Omental fat pad (tissue), 4 donors: Measurements from ENCODE around the gene KCNK6. TPM values are rescaled to one million over a fixed set of nuclear protein-coding genes. Genes with fewer than 3 reads are reported as not detected.
A peak's percentile ranks its signal among the peaks of the same experiment; 100 is the strongest.

Experiments used
- ATAC-seq: fragments of 150-250 bp; one replicate; pipeline ENCODE4 v1.9.1; 2016; ENCODE audit warnings: mild to moderate bottlenecking, moderate library complexity; ENCODE audit not compliant: low FRiP score
- DNase-seq: peaks from one replicate; pipeline ENCODE4 v3.0.0-alpha.2; 2019; ENCODE audit warnings: low spot score
- total RNA-seq, 4 donors: library from RNA; depleted of rRNA; stranded (reverse); fragments of >200 nt; gene quantifications; one replicate each; pipeline ENCODE4 v1.1.0, GENCODE V29; 2016
- TF ChIP-seq, protein P1 (sequence below), 3 donors: fragments of 450-650 bp; IDR thresholded peaks; one replicate each; pipeline ENCODE4 v1.5.1; 2016 to 2017; ENCODE audit warnings: antibody characterized with exemption in 3 of 3, mild to moderate bottlenecking in 3 of 3, moderate library complexity in 2 of 3

KCNK6 gene
- total RNA-seq, 4 donors from 2014 or later: 4.1 to 11.4 (median 7.2) TPM

DNA sequence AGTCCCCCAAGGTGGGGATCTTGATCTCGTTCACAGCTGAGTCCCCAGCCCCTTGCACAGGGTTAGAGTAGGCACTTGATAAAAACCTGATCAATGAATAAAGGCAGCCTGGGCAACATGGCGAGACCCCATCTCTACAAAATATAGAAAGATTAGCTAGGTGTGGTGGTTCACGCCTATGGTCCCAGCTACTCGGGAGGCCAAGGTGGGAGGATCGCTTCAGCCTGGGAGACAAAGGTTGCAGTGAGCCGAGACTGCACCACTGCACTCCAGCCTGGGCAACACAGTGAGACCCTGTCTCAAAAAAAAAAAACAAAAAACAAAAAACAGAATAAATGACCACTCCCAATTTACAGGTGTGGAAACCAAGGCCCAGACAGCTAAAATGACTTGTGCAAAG, 8.7 kb upstream of the KCNK6 start:
- ATAC-seq (no peak), DNase-seq (no peak)

DNA sequence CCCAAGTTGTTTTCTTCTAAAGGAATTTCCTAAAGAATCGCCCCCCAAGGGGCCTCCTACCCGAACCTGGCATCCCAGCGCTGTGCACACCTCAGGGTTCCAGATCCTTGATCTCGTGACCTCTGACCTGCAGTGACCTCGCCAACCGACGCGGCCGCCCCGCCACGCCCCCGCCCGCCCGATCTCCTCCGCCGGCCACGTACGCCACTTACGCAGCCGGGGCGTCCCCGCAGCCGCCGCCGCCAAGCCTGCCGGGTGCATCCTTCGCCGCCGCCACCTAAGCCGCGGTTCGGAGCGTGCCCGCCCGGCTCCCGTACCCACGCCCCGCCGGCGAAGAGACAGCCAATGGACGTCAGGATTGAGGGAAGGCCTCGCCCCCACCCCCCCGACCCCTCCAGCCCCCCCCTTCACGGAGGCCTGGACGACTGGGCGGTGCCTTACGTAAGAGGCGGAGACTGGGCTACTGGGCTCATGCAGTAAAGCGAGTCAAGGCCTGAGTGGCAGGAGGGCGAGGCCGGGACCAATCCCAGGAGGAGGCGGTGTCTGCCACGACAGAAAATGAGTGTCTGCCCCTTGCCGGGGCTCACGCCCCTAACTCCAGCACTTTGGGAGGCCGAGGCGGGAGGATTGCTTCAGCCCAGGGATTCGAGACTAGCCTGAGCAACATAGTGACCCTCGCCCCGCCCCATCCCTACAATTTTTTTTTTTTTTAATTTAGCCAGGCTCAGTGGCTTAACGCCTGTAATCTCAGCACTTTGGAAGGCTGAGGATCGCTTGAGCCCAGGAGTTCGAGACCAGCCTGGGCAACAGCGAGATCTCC, 3.8 kb upstream of the KCNK6 start, which contains the start of gene YIF1B:
TSS of gene YIF1B (minus strand) at position 291 of the 820 bp plus-strand sequence. CDS start at position 261, 30 bp downstream.
- ATAC-seq (peak; percentile 95), DNase-seq (peak; percentile 85)
- TF ChIP-seq, protein P1, sequence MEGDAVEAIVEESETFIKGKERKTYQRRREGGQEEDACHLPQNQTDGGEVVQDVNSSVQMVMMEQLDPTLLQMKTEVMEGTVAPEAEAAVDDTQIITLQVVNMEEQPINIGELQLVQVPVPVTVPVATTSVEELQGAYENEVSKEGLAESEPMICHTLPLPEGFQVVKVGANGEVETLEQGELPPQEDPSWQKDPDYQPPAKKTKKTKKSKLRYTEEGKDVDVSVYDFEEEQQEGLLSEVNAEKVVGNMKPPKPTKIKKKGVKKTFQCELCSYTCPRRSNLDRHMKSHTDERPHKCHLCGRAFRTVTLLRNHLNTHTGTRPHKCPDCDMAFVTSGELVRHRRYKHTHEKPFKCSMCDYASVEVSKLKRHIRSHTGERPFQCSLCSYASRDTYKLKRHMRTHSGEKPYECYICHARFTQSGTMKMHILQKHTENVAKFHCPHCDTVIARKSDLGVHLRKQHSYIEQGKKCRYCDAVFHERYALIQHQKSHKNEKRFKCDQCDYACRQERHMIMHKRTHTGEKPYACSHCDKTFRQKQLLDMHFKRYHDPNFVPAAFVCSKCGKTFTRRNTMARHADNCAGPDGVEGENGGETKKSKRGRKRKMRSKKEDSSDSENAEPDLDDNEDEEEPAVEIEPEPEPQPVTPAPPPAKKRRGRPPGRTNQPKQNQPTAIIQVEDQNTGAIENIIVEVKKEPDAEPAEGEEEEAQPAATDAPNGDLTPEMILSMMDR (IDR thresholded peaks at IDR 0.05): no peak

More for the DNA sequence above, 8.7 kb upstream of the KCNK6 start:
- TF ChIP-seq, protein P1 (IDR thresholded peaks at IDR 0.05): no peak

DNA sequence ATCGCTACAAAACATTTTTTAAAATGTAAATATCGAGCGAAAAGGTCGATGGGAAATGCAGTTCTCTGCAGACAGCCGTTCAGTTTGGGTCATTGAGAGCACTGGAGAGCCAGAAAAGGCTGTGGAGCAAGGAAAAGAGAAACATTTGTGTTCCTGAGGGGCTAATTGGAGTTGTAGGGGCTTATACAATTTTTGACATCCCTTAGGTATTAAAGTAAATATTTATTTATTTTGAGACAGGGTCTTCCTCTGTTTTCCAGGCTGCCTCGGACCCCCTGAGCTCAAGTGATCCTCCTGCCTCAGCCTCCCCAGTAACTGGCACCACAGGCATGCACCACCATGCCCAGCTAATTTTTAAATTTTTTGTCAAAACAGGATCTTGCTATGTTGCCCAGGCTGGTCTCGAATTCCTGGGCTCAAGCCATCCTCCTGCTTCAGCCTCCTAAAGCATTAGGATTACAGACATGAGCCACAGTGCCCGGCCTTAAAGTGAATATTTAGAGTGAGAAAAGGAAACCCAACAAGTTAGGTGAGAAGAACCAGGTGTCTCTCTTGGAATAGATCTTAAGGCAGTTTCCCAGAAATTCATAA, 3.1 kb upstream of the KCNK6 start:
- no peak for DNase-seq
- ATAC-seq: no peak
- TF ChIP-seq, protein P1 (IDR thresholded peaks at IDR 0.05): no peak

DNA sequence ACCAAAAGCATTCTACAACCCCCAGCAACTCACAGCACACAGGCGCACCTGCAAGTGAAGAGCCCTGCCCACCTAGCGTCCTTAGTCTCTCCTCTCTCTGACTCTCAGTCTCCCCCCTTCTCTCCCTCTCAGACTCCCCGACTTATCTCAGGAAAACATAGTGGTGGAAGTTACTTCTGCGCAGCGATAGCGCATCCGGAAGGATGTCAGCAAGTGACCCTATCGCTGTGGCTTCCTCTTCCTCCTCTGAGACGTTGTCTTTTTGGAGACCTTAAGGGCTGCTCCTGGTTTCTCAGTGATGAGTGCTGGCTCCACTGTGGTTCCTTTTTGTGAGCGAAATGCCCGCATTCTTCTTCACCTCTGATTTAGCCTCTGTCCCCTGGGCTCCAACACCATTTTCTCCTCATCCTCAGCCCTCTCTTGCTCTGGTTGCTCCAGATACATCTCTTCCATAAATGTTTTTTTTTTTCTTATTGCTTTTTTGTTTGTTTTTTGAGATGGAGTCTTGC, 2.5 kb upstream of the KCNK6 start:
- ATAC-seq (no peak), DNase-seq (no peak)
- TF ChIP-seq, protein P1 (IDR thresholded peaks at IDR 0.05): no peak

DNA sequence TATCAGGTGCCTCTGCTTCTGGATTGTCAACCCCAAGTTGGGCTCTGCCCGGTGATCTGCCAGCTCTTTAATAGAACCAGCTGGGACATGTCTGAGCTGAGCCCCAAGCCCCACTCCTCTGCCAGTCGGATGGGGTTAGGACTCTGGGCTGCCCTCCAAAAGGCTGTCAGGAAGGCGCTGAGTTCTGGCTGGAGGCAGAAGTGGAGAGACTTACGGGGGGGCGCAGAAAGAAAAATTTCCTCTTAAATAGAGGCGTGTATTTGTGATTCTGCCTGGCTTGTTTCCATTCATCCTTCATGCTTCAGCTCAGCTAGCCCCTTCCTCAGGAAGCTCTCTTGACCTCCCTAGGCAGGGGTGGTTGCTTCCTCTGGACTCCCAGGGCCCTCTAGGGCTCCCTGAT, 985 bp upstream of the KCNK6 start:
- ATAC-seq: no peak
- no peak for DNase-seq
- TF ChIP-seq, protein P1 (IDR thresholded peaks at IDR 0.05): no peak

DNA sequence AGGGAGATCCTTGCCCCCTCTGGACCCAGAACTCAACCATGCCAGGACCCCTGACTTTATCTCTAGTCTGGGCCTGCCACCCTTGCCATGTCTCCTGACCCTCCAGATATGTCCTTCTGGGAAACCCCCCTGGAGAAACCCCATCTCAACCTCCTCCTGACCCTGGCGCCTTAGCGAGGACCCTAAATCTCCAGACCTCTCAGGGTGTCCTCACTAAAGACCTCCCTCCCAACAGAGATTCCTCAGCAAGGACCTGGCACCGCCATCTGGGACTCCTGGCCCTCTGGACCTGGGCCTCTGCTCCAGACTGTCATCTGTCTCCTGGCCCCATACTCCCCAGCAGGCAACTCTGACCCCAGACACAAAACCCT, 1.3 kb downstream of the KCNK6 start:
- TF ChIP-seq, protein P1 (IDR thresholded peaks at IDR 0.05): no peak
- ATAC-seq: no peak
- DNase-seq: no peak
